GM18511 (cell line): Measurements from ENCODE around the gene ACTL6B.
"Not testable (repeated sequence)": the region's sequence is repeated elsewhere in the genome, so short reads cannot be mapped to it uniquely, and the experiment has no call there.

Experiments
- ATAC-seq: cut with Tn5 transposase; IDR thresholded peaks from one replicate; pipeline ENCODE4 v1.9.1; 2021; ENCODE audit warnings: mild to moderate bottlenecking, moderate library complexity; ENCODE audit not compliant: unreplicated experiment

Gene ACTL6B

DNA sequence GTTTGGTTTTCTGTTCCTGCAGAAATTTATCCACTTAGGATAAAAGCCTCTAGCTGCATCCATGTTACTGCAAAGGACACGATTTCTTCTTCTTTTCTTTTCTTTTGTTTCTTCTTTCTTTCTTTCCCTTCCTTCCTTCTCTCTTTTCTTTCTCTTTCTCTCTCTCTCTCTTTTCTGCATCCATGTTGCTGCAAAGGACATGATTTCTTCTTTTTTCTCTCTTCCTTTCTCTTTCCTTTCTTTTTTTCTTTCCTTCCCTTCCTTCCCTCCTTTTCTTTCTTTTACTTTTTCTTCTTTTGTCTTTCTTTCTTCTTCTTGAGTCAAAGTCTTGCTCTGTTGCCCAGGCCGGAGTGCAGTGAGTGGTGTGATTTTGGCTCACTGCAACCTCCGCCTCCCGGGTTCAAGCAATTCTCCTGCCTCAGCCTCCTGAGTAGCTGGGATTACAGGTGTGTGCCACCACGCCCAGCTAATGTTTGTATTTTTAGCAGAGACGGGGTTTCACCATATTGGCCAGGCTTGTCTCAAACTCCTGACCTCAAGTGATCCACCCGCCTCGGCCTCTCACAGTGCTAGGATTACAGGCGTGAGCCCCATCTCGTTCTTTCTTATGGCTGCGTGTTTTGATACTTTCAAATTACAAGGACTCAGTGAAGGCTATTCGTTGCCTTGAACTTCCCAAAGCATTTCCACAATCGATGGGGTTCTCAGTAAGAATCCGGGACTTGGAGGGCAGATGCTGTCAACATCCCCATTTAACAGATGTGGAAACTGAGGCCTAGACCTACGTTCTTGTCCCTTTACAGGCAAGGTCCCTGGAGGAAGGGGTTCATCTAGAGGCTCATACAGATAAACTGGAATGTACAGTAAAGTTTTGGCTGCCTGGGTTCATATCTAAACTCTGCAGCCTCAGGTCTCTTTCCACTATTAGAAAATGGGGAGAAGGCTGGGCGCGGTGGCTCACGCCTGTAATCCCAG, 15.4 kb upstream of the ACTL6B start:
- ATAC-seq: no peak

DNA sequence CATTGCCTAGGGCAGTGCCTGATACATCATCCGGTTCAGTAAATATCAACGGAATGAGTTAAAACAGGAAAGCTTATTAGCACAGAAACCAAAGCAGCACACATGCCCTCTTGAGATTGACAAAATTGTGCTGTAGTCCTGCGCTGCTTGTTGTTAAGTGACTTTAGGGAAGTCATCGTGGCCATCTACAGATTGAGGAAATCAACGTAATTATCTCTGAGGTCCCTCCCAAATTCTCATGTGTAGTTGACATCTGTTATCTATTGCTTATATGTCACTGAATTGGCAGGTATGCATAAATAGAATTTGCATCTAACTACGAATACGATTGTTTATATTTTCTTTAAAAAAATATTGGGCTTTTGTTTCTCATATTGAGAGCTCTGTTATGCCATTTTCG, 13.8 kb upstream of the ACTL6B start:
- ATAC-seq: no peak

DNA sequence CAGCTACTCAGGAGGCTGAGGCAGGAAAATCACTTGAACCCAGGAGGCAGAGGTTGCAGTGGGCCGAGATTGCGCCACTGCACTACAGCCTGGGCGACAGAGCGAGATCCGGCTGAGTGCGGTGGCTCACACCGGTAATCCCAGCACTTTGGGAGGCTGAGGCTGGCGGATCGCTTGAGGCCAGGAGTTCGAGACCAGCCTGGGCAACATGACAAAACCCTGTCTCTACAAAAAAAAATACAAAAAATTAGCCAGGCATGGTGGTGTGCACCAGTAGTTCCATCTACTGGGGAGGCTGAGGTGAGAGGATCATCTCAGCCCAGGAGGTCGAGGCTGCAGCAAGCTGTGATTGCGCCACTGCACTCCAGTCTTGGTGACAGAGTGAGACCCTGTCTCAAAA, 12.9 kb upstream of the ACTL6B start:
- ATAC-seq: not testable (repeated sequence)

DNA sequence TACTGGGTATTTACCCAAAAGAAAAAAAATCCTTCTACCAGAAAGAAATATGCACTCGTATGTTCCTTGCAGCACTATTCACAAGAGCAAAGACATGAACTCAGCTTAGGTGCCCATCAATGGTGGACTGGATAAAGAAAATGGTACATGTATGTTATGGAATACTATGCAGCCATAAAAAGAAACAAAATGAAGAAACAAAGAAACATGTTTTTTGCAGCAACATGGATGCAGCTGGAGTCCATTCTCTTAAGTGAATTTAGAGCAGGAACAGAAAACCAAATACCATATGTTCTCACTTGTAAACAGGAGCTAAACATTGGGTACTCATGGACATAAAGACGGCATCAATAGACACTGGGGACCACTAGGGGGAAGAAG, 11.8 kb upstream of the ACTL6B start:
- ATAC-seq: no peak

DNA sequence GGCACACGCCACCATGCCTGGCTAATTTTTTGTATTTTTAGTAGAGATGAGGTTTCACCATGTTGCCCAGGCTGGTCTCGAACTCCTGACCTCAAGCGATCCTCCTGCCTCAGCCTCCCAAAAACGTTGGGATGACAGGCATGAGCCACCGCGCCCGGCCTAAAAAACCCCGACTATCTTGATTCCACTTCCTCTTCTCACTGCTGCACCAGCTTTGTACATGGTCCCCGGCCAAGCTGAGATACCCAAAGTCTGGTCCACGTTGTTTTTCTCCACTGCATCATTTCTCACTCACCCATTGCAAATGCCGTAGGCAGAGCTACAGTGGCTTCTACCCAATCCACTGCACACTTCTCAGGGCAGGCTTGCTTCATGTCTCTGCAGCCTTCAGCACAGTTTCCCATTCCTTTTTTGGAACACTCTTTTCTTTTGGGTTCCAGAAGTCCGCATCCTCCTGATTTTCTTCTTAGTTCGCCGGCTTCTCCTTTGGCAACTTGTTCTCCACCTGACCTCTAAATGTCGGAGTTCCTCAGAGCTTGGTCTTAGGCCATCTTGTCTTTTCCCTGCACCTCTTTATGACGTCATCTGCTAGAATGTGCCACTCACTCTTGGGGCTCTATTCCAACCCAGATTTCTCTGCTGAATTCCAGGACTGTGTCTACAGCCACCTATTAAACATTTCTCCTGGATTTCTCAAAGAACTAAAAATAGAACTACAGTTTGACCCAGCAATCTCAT, 11.3 kb upstream of the ACTL6B start:
- ATAC-seq: no peak

DNA sequence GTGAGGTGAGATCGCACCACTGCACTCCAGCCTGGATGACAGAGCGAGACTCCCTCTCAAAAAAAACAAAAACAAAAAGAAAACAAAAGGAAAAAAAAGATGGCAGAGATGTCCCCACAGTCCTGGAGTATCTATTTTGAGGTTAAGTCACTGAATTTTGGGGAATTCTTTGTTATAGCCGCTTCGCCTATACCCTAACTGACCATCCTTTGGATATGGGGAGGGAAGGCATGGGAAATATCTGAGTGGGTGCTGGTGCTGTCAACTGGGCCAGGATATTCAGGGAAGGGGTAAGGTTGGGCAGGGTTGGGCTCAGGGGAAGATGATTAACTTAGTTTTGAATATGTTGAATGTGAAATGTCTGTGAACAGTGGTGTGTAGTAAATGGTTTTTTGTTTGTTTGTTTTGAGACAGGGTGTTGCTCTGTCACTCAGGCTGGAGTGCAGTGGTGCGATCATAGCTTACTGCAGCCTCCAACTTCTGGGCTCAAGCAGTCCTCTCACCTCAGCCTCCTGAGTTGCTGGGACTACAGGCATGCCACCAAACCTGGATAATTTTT, 9.0 kb upstream of the ACTL6B start:
- no peak for ATAC-seq

DNA sequence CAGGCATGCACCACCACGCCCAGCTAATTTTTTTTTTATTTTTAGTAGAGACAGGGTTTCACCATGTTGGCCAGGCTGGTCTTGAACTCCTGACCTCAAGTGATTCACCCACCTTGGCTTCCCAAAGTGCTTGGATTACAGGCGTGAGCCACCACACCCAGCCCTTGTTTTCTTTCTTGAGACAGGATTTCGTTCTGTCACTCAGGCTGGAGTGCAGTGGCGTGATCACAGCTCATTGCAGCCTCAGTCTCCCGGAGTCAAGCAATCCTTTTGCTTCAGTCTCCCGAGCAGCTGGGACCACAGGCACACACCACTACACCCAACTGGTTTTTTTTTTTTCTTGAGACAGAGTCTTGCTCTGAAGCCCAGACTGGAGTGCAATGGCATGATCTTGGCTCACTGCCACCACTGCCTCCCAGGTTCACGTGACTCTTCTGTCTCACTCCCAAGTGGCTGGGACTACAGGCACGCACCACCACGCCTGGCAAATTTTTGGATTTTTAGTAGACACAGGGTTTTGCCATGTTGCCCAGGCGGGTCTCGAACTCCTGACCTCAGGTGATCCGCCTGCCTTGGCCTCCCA, 6.0 kb upstream of the ACTL6B start:
- not testable (repeated sequence) for ATAC-seq

DNA sequence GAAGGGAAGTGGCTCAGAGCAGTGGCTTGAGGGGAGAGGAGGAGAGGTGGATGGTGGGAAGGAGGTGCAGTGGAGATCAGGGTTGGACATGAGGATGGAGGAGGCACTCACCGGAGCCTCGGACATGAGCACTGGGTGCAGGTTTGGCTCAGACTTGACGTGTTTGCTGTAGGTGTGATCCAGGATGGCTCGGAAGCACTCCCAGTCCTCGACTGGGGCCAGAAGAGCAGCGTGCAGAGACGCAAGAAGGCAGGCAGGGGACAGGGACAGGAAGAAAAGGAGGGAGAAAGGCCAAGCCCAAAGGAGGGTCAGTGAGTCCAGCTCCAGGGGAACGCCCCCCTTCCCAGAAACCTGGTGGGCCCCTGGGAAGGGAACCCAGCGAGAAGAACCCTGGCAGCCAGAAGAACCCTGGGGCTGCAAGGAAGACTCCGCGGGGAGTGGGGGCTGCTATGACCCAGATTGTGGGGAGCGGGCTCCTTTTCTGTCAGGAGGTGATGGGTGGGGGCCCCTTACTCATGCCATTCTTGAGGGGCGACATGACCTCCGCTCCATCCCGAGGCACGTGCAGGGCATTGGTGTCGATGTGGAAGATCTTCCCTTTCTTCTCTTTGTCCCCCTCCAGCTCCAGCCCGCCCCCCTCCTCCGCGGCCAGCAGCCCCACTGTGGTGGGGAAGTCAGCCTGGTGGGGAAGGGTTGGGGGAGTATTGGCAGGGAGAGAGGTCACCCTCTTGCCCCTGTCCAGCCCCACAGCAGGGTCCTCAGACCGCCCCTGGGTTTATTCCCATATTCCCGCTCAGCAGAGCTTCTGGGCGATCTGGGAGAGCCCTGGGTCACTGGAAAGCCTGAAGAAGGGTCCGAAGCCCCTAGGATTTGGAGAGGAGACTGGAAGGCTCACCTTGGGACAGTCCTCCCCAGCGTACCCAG, 1.1 kb downstream of the ACTL6B start:
- no peak for ATAC-seq

DNA sequence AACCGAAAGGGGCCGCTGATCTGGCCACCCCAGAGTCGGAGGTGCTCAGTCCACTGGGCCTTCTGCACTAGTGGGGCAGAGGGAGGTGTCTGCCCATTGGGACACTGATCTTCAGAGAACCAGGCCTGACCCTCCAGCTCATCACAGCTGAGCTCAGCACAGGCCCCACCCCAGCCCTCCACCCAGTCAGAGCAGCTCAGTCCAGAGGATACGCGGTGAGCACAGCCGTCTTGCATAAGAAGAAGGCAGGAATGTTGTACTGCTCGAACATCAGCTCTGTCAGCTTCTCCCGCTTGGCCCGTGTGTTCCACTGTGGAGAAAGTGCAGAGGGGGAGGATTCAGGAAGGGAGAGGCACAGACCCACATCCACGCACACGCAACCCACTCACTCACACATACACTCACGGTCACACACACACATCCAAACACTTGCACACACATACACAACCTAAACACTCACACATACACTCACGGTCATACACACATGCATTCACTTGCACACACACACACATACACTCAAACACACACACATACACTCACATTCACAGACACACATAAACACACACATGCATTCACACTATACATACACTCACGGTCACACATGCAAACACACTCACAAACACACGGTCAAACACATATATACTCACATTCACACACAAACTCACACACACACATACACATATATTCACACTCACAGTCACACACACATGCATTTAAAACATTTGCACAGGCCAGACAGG, 6.3 kb downstream of the ACTL6B start:
- no peak for ATAC-seq

DNA sequence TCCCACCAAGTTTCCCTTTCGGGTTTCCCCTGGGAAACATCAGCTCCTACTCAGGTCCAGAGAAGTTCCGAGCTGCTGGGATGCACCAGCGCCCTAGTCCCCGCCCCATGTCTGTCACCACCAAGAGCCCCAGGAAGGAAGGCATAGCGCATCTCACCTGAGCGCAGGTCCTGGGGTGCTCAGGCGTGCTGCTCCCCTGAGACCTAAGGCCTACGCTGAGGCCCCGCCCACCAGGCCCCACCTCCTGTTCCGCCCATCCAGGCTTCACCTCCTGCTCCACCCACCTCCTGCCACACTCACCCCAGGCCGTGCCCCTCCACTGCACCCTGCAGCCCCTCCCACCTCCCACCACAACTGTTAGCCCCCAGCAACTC, 13.7 kb downstream of the ACTL6B start:
- ATAC-seq: peak; percentile 59

DNA sequence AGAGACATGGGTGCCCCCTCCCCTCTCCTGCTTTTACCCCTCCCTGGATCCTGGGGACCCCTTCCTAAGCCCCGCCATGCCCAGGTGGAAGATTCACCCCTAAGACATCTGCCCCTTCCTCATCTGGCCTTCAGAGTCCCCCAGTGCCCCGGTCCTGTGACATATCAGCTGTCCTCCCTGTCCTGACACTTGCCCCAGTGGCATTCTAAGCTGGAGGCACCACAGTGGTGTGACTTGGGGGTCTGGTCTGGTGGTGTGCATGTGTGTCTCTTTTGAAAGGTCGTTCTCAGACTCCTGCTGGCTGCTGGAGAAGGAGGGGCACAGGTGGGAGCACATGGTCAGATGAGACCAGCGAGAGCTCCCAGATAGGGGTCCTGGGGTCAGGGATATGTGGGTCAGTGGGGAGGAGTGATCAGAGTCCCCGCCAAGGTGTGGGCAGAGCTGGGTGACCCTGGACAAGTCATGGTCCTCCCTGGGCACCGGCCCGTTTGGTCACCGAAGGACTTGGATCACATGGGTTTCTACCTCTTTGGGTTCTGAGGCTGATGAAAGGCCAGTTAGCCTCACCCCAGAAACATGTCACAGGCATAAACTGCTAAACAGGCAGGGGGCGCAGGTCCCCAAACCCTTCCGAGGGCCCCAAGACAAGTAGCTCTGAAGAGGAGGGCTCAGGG, 14.3 kb downstream of the ACTL6B start:
- no peak for ATAC-seq

DNA sequence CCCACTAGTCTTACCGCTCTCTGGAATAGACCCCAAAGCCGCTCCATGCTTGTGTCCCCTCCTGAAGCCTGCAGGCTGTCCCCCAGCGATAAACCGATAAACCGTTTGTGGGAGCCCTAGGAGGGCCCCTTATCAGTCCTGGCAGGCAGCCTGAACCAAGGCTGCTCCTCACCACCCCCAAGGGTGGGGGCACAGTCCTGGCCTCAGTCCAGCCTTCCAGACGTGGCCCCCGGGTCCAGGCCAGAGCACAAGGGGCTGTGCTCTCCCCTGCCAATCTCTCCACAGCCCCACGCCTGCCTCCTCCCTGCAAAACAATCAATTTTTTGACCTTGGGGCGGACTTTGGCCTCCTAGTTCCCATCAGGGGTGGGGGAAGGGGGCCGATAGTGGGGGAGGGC, 14.8 kb downstream of the ACTL6B start, which contains the start of gene TFR2:
TSS of gene TFR2 (minus strand) at position 90 of the 397 bp plus-strand sequence. CDS start at position 47, 43 bp downstream.
- no peak for ATAC-seq

DNA sequence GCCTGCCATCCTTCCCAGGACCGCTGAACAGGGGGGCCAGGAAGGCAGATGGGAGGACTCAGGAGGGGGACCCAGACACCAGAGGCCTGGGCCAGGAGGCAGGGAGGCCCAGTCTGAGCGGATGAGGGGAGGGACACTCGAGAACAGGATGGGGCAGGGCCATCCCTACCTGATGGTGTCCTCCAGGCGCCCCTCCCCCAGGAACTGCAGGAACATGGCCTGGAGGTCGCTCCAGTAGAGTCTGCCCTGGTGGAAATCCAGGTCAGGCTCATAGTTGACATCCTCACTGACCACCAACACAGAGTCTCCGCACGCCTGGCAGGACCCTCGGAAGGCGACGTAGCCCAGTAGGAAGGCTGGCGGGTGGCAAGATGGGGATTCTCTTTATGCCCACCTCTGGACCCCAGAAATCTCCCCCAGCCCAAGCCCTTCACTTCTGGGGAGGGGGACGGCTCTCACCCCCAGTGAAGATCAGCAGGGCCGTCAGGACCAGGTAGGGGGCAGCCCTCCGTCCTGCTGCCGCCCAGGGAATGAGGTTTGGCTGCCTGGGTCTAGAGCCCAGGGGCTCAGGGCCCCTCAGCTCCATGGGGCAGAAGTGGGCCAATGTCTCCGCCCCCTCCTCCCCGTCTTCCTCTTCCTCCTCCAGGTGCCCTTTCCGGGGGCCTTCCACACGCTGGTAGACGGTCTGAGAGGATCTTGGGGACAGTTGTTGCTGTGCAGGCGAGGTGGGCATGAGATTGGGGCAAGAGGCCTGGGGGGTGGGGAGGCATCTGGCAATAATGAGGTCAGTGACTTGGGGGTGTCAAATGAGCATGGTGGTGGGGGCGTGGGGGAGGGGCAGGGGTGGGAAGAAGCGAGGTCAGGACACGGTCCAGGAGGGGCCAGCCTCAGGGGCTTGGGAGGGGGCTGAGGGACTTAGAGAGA, 15.5 kb downstream of the ACTL6B start:
- ATAC-seq: no peak

DNA sequence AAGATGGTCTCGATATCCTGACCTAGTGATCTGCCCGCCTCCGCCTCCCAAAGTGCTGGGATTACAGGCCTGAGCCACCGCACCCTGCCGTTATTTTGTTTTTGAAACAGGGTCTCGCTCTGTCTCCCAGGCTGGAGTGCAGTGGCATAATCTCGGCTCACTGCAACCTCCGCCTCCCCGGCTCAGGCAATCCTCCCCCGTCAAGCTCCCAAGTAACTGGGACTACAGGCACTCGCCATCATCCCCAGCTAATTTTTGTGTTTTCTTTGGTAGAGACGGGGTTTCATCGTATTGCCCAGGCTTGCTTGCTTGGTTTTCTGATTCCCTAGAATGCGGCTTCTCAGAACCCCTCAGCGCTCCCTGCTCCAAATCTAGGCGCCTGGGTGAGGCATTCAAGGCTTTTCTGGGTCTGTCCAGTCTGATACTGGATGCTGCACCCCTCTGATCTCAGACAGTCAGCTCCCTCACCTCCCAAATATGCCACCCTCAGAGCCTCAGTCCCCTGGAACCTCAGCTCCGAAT, 16.2 kb downstream of the ACTL6B start:
- no peak for ATAC-seq

DNA sequence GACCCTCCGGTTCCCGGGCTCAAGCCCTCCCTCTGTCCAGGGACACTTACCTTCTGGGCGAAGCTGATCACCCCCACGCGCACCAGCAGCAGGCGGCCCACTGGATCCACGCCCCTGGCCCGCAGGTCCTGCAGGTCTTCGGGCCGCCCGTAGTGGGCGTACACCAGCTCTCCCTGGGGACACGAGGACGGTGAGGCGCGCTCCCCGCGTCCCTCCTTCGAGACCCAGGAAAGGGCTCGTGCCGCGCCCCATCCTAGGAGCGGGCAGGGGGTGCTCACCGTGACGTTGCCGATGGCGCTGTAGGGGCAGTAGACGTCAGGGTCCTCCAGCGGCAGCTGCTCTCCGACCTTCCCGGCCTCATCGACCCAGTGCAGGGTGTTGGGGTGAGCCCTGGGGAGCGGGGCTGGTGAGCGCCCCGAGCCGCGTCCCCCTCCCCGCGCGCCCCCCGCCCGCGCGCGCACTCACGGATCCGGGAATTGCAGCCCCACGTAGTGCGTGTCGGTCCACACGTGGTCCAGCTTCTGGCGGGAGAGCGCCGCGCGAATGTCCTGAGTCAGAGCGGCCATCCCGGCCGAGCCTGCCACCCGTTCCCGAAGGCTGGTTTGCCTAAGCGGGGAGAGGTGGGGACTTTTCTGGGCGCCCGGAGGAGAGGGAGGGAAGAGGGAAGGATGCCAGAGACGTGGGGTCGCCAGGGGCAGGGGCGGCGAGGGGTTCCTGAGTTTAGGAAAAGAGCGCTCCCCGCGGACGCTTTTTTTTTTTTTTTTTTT, 23.1 kb downstream of the ACTL6B start:
- no peak for ATAC-seq

DNA sequence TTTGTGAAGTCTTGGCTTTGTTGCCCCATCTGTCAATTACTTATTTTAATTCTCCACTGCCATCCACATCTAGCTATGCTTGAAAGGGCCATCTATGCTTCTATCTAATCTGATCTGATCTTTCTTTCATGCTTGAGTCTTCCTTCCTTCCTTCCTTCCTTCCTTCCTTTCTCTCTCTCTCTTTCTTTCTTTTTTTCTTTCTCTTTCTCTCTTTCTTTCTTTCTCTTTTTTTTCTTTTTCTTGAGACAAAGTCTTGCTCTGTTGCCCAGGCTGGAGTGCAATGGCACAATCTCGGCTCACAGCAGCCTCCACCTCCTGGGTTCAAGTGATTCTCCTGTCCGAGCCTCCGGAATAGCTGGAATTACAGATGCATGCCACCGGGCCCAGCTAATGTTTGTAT, 26.2 kb downstream of the ACTL6B start:
- ATAC-seq: no peak

DNA sequence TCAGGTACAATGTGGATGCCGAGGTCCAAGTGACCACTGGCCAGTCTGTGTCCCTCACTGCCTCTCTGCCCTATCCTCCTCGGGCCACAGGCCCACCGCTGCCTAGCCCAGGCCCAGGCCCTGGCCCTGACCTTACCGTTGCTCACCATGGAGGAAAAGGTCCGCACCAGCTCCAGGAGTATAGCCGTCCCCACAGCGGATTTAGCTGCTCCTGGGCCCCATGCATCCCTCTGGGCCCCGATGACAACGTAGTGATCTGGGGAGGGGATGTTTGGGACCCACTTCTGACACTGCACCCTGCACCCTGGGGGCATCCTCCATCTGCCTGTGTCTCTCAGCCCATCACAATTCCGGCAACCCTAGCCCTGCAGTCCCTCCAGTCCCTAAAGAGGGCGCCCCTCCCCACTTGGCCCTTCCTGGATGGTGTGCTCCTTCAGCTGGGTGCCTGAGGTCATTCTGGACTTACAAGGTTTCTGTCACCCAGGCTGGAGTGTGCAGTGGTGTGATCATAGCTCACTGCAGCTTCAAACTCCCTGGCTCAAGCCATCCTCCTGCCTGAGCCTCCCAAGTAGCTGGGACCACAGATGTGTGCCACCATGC, 27.0 kb downstream of the ACTL6B start:
- ATAC-seq: no peak
